ENCODE data around the gene SLC2A3. TPM values are rescaled to one million over a fixed set of nuclear protein-coding genes. Genes with fewer than 3 reads are reported as not detected.

The SLC2A3 gene
- total RNA-seq, 1 experiment from 2014 or later, result 717 TPM

- Mint-ChIP-seq H3K36me3 (no peaks in the 10 kb centered on the region; the same call in none of the 2 replicates), H3K9me3 (no peaks in the 10 kb centered on the region), H3K27me3 (ENCODE audit: low read depth) (no peaks in the 10 kb centered on the region), H3K4me3 (no peak overlapping the region), H3K27ac (no peak overlapping the region), H3K4me1 (peaks cover 23% of the 10 kb centered on the region)
- DNase-seq (ENCODE audit: low spot score) (no peak), ATAC-seq (no peak)
- POLR2A ChIA-PET, result interaction anchor here (2.1 to 3.9 kb wide), 3 partner anchors 25 to 35 kb away, joined by 31 to 89 read pairs (median 36); no protein-coding TSS in a partner anchor
- CTCF ChIA-PET, result interaction anchor here (0.7 to 7.4 kb wide), 7 partner anchors 18 to 143 kb away, joined by 4 to 205 read pairs (median 4); no protein-coding TSS in a partner anchor
- TF ChIP-seq ZNF121 (CRISPR knock-in tag; IDR thresholded peaks at IDR 0.05) (no peak), ZSCAN18 (CRISPR knock-in tag; IDR thresholded peaks at IDR 0.05) (no peak), NR2C2 (CRISPR knock-in tag; IDR thresholded peaks at IDR 0.05) (no peak), ETV6 (CRISPR knock-in tag; IDR thresholded peaks at IDR 0.05) (no peak), CREB1 (CRISPR knock-in tag; IDR thresholded peaks at IDR 0.05) (no peak), PRDM15 (CRISPR knock-in tag; IDR thresholded peaks at IDR 0.05) (no peak), NR1H2 (CRISPR knock-in tag; IDR thresholded peaks at IDR 0.05) (no peak)
Measured at GRCh38 chr12:7934889-7935492, 996 bp downstream of the SLC2A3 start.

GRCh38 chr12:7934091-7934888 is 1.7 kb downstream of the SLC2A3 start:
- Mint-ChIP-seq H3K36me3 (no peaks in the 10 kb centered on the region; the same call in none of the 2 replicates), H3K27ac (no peak overlapping the region), H3K4me1 (peaks cover 26% of the 10 kb centered on the region), H3K27me3 (ENCODE audit: low read depth) (no peaks in the 10 kb centered on the region), H3K9me3 (no peaks in the 10 kb centered on the region), H3K4me3 (no peak overlapping the region)
- ATAC-seq, result no peak
- ChIA-PET POLR2A (interaction anchor here (1.1 to 3.9 kb wide), 6 partner anchors 26 to 104 kb away, joined by 3 to 36 read pairs (median 12); no protein-coding TSS in a partner anchor), CTCF (interaction anchor here (0.5 to 7.4 kb wide), 22 partner anchors 11 to 292 kb away, joined by 3 to 205 read pairs (median 6); no protein-coding TSS in a partner anchor)
- no peak for DNase-seq (ENCODE audit: low spot score)
- no peak for TF ChIP-seq FOXJ3 (CRISPR knock-in tag; IDR thresholded peaks at IDR 0.05; ENCODE audit: borderline replicate concordance)
- TF ChIP-seq IRF1 (CRISPR knock-in tag; IDR thresholded peaks at IDR 0.05), result no peak
- TF ChIP-seq HMGXB4 (CRISPR knock-in tag; IDR thresholded peaks at IDR 0.05), result no peak
- TF ChIP-seq JAZF1 (CRISPR knock-in tag; IDR thresholded peaks at IDR 0.05), result no peak
- TF ChIP-seq MLX (CRISPR knock-in tag; IDR thresholded peaks at IDR 0.05), result no peak
- TF ChIP-seq NFE2L1 (CRISPR knock-in tag; IDR thresholded peaks at IDR 0.05), result no peak
- no peak for TF ChIP-seq ZSCAN18 (CRISPR knock-in tag; IDR thresholded peaks at IDR 0.05)

Measured in WTC11 (cell line).